HG02981 (cell line): Measurements from ENCODE around the gene ADGRE3.

Source experiments
- ATAC-seq: cut with Tn5 transposase; IDR thresholded peaks from one replicate; pipeline ENCODE4 v1.9.1; 2021; ENCODE audit warnings: mild to moderate bottlenecking, moderate library complexity; ENCODE audit not compliant: unreplicated experiment

The ADGRE3 gene, protein sequence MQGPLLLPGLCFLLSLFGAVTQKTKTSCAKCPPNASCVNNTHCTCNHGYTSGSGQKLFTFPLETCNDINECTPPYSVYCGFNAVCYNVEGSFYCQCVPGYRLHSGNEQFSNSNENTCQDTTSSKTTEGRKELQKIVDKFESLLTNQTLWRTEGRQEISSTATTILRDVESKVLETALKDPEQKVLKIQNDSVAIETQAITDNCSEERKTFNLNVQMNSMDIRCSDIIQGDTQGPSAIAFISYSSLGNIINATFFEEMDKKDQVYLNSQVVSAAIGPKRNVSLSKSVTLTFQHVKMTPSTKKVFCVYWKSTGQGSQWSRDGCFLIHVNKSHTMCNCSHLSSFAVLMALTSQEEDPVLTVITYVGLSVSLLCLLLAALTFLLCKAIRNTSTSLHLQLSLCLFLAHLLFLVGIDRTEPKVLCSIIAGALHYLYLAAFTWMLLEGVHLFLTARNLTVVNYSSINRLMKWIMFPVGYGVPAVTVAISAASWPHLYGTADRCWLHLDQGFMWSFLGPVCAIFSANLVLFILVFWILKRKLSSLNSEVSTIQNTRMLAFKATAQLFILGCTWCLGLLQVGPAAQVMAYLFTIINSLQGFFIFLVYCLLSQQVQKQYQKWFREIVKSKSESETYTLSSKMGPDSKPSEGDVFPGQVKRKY

DNA sequence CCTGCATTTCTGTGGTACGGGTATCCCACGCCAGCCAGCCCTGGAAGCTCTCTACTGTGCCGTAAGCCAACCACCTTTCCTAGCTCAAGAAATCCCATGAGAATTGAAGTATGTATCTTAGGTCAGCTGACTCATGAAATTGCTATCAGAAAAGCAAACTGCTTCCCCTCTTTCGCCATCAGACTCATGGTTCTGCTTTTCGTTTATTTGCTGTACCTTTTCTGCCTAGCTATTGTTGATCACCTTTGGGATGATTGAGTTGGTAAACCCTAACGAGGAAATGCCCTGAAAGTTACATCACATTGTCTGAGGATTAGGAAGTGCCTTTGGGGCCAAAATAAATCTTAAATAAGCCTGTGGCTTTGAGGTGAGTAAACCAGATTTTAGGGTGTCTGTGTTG lies at the start of gene ADGRE3:
TSS of gene ADGRE3 (minus strand) at position 81 of the 400 bp plus-strand sequence. CDS start at position 7, 74 bp downstream.
- no peak for ATAC-seq

DNA sequence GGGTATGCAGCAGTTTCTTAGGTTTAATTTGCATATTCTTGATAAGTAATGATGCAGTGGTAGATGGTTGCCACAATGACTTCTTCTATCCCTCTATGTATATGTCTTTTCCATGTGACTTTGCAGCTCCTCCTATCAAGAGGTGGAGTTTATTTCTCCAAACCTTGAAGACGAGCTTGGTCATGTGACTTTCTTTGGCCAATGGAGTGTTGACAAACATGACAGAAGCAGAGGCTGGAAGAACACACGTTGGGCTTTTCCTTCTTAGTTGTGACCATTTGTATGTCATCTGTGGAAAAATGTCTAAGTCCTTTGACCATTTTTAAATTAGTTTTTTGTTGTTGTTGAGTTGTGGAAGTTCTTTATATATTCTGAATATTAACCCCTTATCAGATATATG lies 47.5 kb upstream of the ADGRE3 start:
- ATAC-seq = no peak

DNA sequence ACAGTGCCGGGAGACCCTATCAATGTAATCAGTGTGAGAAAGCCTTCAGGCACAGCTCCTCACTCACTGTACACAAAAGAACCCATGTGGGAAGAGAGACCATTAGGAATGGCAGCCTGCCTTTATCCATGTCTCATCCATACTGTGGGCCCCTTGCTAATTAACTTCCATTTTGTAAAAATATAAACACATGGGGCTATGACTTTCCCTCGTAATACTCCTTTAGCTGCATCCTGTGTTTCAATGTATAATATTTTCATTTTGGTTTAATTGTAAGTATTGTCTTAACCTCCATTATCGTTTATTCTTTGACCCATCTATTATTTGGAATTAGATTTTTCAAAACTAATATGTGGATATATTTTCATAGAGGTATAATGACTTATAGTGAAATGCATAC lies 44.5 kb upstream of the ADGRE3 start:
- ATAC-seq = no peak

DNA sequence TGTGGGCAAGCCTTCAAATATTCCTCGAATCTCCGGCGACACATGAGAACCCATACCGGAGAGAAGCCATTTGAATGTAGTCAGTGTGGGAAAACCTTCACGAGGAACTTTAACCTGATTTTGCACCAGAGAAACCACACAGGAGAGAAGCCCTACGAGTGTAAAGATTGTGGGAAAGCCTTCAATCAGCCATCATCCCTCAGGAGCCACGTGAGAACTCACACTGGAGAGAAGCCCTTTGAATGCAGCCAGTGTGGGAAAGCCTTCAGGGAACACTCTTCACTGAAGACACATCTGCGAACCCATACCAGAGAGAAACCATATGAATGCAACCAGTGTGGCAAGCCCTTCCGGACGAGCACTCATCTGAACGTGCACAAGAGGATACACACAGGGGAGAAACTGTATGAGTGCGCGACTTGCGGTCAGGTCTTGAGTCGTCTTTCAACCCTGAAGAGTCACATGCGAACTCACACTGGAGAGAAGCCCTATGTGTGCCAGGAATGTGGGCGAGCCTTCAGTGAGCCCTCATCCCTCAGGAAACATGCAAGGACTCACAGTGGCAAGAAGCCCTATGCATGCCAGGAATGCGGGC lies 44.0 kb upstream of the ADGRE3 start:
- no peak for ATAC-seq

DNA sequence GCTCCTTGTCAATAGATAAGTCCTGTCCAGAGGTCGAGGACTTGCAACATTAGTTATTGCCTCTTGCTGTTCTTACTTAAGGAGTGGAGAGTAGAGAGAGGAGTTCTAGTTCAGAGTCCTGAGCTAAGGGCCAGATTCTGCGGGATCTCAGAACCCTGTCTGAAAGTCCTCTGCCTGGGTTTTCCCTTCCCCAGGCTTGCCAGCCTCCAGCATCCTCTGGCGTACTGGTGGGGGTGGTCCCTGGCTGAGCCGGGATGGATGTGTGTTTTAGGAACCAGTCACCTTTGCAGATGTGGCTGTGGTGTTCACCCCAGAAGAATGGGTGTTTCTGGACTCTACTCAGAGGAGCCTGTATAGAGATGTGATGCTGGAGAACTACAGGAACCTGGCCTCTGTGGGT lies 41.2 kb upstream of the ADGRE3 start:
- ATAC-seq = no peak

DNA sequence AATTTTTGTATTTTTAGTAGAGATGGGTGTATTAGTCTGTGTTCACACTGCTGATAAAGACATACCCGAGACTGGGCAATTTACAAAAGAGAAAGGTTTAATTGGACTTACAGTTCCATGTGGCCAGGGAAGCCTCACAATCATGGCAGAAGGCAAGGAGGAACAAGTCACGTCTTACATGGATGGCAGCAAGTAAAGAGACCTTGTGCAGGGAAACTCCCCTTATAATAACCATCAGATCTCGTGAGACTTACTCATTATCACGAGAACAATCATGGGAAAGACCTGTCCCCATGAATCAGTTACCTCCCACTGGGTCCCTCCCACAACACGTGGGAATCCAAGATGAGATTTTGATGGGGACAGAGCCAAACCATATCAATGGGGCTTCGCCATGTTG lies 29.8 kb upstream of the ADGRE3 start:
- no peak for ATAC-seq

DNA sequence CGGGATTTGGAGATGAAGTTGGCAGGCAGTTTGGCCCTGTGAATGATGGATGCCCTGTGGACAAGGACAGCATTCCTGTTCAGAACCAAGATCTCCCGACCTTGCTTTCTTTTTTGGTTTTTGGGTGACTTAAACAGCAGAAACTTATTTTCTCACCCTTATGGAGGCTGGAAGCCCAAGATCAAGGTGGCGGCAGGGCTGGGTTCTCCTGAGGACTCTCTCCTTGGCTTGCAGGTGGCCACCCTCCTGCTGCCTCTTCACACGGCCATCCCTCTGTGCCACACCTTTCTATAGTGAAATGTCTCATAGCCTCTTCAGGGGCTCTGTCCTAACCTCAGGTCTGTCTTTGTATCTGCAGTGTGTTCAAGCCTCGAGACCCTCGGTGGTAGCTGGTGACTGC lies 29.2 kb upstream of the ADGRE3 start:
- ATAC-seq = no peak

DNA sequence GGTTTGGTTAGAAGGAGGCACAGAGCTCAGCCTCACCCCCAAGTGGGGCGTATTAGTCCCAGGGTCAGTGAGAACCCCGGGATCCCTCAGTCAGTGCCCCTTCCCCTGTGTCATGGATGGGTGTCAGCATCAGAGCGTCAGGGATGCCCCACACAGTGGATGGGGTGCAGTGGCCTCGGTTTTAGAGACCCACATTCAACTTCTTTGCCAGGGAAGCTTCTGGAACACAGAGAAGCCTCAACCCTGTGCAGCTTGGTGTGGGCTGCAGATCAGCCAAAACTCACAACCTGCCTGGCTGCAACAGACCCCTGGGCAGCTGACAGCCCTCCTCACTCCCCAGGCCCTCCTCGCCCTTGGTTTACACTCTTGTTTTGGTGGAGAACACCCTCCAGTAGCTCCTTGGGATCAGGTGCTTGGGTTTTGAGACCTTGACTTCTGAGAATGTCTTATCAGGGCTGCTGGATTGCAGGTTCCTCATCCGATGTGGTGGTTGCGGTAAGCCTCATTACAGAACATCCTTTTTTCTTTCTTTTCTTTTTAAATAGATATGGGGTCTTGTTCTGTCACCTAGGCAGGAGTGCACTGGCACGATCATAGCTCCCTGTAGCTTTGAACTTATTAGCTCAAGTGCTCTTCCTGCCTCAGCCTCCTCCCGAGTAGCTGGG lies 26.2 kb upstream of the ADGRE3 start:
- no peak for ATAC-seq

DNA sequence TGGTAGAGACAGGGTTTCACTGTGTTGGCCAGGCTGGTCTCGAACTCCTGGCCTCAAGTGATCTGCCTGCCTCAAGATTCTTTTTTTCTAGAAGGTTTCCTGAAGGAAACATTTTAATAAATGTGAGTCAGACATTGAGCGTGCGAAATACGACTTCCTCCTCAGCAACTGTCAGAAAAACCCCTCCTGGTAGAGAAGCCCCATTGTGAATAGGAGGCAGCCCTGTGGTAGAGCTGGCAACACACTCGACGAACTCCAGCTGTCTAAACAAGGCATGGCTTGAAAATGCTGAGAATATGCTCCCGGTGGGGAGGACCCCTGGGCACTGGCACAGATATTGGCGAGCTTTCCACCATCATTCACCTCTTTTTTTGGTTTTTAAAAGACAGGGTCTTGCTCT lies 25.0 kb upstream of the ADGRE3 start:
- ATAC-seq = no peak

DNA sequence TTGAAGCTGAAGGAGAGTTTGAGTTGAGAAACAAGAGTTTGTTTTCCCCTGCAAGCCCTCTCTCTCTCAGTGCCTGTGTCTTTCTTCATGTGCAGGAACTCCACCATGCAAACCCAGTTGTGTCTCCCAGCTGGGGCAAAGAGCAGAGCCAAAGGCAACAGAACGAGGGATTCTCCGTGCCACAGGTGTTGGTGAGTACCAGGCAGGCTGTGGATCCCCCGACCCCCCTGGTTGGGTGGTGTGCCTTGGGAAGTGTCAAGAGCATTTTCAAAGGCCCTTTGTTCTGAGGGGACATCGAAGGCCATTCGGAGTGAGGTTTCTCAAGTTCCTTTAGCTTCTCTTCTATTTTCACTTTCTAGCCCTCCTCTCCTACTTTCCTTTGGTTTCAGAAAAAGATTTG lies 20.8 kb upstream of the ADGRE3 start:
- ATAC-seq = no peak

DNA sequence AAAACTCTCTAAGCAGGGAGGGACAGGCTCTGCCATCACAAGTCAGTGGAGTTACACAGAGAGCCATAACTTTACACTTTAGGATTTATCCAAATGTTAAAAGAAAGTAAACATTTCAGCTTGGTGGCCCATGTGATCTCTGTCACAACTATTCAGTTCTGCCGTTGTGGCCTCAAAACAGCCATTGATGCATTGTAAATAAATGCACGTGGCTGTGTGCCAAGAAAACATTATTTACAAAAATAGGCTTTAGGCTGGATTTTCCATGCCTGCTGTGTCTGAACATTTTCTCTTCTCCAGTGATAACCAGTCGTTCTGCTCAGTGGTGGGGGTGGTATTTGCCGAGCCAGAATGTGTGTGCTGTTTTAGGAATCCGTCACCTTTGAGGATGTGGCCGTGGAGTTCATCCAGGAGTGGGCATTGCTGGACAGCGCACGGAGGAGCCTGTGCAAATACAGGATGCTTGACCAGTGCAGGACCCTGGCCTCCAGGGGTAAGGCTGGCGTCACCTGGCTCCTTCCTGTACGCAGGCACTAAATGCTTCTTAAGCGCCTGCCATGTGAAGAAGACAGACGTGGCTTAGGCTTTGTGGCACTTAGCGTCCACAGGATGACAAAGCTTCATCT lies 20.1 kb upstream of the ADGRE3 start:
- no peak for ATAC-seq

DNA sequence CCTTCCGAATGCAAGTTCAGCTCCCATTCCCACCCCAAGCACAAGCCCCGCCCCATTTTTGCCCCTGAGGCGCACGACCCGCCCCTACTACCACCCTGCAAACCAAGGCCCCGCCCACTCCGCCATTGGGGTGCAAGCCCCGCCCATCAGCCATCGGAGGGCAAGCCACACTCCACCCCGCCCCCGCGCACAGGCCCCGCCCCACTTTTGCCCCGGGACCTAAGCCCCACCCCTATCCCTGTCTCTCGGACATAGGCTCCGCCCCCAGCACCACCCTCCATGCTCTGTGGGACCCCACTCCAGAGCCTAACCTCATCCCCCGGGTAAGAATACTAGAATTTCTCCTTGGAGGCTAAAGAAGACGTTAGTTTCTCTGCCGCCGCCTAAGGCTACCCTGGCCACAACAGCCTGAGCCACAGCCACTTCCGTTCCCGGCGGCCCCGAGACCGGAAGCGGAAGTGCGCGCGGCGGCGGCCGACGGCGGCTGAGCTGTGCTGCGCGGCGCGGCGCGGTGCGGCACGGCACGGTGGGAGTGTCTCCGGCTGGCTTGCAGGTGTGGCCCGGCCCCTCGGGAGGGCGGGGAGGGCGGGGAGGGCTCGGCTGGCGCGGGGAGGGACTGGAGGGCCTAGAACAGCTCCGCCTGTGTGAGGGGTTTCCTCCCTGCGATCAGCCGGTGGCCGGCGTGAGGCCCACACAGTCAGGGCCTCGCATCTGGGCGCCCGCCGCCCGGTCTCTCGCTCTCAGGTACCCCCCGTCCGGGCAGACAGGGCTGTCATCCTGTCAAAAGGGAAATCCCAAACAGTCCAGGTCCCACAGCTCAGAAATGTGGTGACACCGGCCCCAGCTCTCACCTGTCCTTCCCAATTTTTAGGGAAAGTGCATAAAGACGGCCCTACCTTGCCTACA lies 15.2 kb upstream of the ADGRE3 start, which contains the start of gene ZNF333:
TSS of gene ZNF333 (plus strand) at position 451 of the 906 bp plus-strand sequence. CDS start 3,444 bp downstream, outside the sequence.
- ATAC-seq = peak; percentile 80

DNA sequence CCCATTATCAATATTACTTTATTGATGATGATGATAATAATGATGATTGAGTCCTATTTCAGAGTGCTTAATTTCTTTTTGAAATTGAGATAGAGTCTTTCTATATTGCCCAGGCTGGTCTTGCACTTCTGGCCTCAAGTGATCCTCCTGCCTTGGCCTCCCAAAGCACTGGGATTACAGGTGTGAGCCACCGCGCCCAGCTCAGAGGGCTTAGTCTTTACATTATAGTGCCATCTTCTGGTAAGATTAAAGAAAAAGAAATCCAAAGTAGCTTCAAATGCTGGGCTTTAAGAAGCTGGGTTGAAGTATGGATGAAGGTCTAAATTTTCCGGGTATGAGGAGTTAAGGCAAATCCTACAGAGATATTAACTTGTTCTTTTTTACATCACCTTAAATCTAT lies 11.8 kb upstream of the ADGRE3 start:
- no peak for ATAC-seq

DNA sequence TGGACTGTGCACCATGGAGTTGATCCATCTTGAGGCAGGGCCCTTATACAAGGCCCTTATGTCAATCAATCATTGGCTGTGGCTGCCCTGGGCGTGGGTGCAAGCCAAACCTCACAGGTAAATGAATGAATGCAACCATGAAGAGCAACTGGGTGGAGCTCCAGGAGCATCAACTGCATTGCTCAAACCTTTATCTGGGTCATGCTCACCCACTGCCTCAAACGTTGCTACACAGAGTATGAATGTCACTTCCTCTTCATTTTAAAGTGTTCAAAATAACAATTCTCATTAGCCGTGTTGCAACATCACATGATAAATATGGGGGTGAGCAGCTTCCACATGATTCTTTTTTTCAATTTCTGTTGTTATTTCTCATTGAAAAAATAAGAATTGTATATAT lies 8.8 kb upstream of the ADGRE3 start:
- no peak for ATAC-seq

DNA sequence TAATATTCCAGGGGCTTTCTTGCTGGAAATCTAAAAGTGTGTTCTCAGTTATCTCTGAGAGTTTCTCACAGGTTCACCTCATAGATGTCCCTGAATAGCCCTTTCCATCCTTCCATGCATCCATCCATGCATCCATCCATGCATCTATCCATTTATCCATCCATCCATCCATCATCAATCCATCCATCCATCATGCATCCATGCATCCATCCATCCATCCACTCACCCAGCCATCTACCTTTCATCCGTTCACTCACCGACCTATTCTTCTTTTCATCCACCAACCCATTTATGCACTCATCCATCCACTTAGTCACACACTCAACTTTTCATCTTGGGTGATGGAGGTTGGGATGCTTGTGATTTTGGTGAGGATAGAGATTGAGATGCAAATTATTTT lies 7.4 kb upstream of the ADGRE3 start:
- ATAC-seq = no peak

DNA sequence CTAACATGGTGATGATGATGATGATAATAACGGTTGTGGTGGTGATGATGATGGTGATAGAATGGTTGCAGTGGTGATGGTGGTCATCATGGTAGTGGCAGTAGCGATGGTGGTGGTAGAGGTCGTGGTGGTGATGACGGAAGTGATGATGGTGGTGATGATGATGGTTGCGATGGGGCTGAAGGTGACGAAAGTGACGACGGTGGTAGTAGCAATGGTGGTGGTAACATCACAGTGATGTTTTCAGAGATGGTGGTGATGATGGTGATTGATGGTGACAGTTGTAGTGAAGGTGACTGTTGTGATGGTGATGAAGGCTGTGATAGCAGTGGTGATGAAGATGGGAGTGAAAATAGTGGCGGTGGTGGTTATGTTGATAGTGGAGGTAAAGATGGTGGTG lies 3.6 kb upstream of the ADGRE3 start:
- no peak for ATAC-seq

DNA sequence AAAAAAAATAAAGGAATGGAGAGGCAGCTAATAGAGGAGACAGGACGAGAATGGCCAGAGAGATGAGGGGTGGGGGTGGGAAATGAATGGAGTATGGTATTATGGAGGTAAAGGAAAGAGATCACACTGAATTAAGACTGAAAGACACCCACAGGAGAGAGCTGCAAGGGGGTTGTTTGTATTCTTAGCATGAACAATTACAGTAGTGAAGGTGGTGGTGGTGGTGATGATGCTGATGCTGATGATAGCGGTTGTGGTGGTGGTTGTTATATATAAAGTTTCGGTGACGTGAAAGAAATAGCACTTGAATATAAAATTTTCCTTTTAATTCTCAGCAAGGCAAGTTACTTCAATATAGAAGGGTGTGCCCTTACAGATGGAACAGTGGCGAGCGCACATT lies 2.8 kb upstream of the ADGRE3 start:
- ATAC-seq = no peak

DNA sequence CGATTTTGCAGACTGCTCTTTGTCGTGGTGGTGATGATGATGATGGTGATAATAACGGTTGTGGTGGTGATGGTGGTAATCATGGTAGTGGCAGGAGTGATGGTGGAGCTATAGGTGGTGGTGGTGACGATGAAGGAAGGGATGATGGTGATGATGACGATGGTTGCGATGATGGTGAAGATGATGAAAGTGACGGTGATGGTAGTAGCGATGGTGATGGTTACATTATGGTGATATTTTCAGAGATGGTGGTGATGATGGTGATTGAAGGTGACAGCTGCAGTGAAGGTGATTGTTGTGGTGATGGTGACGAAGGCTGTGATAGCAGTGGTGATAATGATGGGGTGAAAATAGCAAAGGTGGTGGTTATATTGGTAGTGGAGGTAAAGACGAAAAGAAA lies 2.1 kb upstream of the ADGRE3 start:
- ATAC-seq = no peak

DNA sequence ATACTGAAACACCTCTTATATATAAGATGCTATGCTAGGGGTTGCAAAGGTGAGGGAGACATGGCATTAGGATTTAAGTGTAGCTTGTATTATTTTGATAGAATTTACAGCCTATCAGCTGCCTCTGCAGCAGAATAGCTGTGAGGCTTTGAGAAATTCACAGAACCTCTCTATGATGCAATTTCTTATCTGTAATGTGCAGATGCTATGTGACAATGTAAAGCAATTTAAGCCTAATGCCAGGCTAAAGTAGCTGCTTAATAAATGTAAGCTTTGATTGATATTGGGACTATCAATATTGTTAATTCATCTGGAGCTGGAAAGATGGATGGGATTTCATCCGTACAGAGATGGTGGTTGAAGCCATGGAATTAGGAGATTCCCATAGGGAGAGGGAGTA lies 1.6 kb downstream of the ADGRE3 start:
- ATAC-seq = no peak
